RWPE1 (cell line): ENCODE data around the gene PTPN5.

Experiments
- CTCF ChIA-PET: fragments of 350-600 bp; sonication (Branson Sonifier 250); formaldehyde crosslinking; extraction: SDS; loops from one replicate; lab custom pipeline; 2021; lab: Yijun Ruan, JAX
- POLR2A ChIA-PET: fragments of 400-600 bp; formaldehyde crosslinking; extraction: SDS; loops from one replicate; lab custom pipeline; 2020; ENCODE audit warnings: antibody characterized with exemption; ENCODE audit not compliant: low non-redundant PET; lab: Yijun Ruan, JAX
- DNase-seq: peaks from one replicate; pipeline ENCODE4 v3.0.0; 2012; ENCODE audit warnings: low spot score
- H3K27ac ChIP-seq: fragments of 450-650 bp; 2 replicates; pipeline ENCODE4 v1.5.1; 2017
- TF ChIP-seq, protein P1 (sequence below): fragments of 450-650 bp; conservative IDR thresholded peaks from 2 replicates; pipeline ENCODE4 v1.5.1; 2017; ENCODE audit warnings: low read depth, mild to moderate bottlenecking

PTPN5 gene

DNA sequence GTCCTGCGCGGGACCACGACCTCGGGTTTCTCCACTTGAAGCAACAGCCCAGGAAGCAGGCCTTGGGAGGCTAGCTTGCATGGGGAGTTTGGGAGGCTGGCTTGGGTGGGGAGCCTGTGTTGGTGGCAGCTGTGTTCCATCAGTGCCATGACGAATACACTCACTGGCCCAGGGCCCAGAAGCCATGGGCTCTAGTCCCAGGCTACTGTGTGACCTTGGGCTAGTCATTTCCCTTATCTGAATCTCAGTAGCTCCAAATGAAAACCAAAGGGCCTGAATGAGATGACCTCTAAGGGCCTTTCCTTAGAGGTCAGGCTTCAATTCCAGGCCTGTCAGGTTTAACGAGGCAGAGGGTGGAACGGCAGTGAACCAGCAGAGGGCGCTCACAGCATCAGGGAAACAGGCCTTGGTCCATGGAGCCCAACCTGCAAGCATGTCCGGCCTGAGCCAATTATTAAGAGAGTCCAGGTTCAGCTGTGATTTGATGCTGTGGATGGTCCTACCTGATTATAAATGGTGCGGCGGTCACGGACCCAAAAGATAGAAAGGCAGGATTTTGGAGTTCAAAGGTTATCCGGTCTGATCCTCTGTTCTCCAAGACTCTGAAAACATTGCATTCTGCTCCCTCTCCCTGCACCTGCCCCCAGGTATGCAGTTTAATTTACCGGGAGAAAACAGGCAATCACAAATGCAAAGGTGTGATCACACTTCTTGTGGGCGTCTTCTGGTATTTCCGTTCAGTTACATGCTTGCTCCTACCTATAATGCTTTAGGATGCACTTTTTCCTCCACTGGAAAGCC is 15.9 kb downstream of the PTPN5 start:
- POLR2A ChIA-PET = no interaction called here
- no peak overlapping the region for H3K27ac ChIP-seq
- DNase-seq = peak; percentile 38
- CTCF ChIA-PET = interaction anchor here (0.6 to 1.0 kb wide), 7 partner anchors 11 to 414 kb away, joined by 3 read pairs; no protein-coding TSS in a partner anchor
- TF ChIP-seq, protein P1, sequence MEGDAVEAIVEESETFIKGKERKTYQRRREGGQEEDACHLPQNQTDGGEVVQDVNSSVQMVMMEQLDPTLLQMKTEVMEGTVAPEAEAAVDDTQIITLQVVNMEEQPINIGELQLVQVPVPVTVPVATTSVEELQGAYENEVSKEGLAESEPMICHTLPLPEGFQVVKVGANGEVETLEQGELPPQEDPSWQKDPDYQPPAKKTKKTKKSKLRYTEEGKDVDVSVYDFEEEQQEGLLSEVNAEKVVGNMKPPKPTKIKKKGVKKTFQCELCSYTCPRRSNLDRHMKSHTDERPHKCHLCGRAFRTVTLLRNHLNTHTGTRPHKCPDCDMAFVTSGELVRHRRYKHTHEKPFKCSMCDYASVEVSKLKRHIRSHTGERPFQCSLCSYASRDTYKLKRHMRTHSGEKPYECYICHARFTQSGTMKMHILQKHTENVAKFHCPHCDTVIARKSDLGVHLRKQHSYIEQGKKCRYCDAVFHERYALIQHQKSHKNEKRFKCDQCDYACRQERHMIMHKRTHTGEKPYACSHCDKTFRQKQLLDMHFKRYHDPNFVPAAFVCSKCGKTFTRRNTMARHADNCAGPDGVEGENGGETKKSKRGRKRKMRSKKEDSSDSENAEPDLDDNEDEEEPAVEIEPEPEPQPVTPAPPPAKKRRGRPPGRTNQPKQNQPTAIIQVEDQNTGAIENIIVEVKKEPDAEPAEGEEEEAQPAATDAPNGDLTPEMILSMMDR = peak; percentile 58

DNA sequence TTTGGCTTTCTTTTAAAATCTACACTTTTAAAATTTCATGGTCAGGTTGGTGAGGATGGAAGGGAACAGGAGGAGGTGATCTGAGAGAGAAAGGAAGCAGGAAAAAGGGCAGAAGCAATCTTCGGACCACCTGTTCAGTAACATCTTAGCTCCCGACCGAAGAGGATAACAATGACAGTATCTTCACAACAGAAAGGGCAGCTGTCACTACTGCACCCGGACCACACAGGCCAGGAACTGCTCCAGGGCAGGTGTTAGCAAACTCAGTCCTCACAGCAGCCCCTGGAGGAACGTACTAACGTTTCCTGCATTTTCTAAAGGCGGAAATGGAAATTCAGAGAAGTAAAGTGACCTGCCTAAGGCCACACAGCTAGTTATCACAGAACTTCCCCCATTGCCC is 16.8 kb downstream of the PTPN5 start:
- CTCF ChIA-PET = interaction anchor here (0.7 to 1.0 kb wide), 4 partner anchors 10 to 59 kb away, joined by 3 read pairs; no protein-coding TSS in a partner anchor
- no peak overlapping the region for H3K27ac ChIP-seq
- POLR2A ChIA-PET = no interaction called here
- DNase-seq = no peak
- TF ChIP-seq, protein P1 = no peak

DNA sequence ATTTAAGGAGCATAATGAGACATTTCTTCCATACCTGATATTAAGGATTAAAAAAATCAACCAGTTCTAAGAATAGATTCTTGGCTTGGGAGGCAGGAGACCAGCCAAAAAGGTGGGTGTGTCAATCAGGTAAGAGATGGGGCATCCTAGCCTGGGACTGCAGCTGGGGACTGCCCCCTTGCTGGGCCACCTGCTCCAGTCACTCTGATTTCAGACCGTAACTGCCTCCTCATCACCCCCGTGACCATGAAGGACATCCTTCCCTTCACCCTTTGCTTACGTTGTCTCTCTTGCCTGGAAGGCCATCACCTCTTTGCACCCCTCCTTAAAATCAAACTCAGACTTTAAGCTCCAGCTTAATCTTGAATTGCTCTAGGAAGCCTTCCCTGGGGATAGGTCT is 17.9 kb downstream of the PTPN5 start:
- no peak for DNase-seq
- POLR2A ChIA-PET = no interaction called here
- CTCF ChIA-PET = interaction anchor here (0.6 kb wide), 1 partner anchor 1021 kb away, joined by 4 read pairs; no protein-coding TSS in a partner anchor
- H3K27ac ChIP-seq = no peak overlapping the region
- TF ChIP-seq, protein P1 = no peak

DNA sequence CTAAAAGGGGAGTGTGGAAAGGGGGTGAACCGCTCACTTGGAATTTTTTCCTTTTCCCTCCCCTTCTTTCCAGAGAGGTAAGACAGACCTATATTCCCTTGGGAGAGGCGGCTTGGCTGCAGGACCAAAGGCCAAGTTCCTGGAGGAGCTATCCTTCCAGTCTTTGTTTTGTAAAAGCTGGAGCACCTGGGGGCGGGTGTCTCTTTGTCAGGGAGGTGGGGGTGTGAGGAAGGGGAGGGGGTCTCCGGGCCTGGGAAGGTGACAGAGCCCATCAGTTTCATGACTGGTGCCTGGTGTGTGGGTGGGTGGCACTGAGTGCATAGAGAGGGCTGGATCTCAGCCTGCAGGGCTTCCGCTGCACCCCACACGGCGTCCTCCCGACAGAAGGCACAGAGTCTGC is 18.5 kb downstream of the PTPN5 start:
- TF ChIP-seq, protein P1 = no peak
- CTCF ChIA-PET = interaction anchor here (0.6 kb wide), 2 partner anchors 292 to 1020 kb away, joined by 4 read pairs; no protein-coding TSS in a partner anchor
- no peak for DNase-seq
- H3K27ac ChIP-seq = no peak overlapping the region
- POLR2A ChIA-PET = interaction anchor here (0.6 kb wide), 1 partner anchor 17 kb away, joined by 4 read pairs; no protein-coding TSS in a partner anchor

DNA sequence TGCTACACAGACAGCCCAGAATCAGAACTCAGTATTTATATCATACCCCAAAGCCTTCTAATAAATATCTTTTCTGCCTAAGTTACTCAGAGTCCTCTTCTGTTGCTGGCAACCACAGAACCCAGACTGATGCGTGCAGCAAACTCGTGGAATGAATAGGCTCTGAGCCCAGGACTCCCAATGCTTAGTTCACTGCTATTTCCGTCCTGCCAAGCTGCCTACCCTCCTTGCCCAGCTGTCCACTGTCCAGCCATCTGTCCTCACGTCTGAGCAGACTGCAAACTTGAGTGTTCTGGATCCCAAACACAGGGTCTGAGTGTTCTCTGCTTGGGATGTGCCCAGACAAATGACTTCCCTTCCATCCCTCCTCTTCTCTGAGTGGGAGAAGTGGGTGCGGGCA is 19.4 kb downstream of the PTPN5 start:
- ChIA-PET CTCF (no interaction called here), POLR2A (no interaction called here)
- no peak for DNase-seq
- TF ChIP-seq, protein P1 = no peak
- H3K27ac ChIP-seq = no peak overlapping the region

DNA sequence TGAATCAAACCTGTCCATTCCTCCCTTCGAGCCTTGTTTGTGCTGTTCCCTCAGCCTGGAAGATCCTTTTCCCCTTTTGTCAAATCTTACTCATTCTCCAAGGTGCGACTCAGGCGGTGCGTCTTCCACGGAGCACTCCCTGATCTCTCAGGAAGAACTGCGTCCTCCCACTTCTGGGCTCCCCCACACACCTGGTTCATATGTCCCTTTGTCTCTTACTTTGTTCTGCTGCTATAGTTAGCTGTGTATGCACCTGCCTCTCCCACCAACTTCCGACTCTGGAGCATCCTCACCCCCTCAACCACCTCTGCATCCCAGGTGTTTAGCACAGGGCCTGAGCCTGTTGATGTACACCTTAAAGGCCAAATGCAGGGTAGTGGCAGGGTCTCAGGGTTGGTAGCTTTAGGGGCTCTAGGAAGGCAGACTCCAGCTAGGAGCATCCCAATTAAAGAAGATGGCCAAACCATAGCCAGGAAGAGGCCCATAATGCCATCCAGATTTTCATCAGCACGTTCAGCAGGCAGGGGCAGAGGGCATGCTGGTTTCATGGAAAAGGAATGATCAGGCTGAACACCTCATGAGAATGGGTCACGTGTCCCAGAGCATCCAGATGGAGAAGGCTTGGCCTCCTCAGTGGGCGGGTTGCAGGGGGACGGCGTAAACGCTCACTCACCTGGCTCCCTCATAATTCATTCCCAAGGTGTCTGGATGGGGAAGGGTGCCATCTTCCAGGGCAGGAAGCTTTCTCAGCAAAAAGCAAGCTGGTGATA is 20.1 kb downstream of the PTPN5 start:
- CTCF ChIA-PET = no interaction called here
- H3K27ac ChIP-seq = no peak overlapping the region
- POLR2A ChIA-PET = no interaction called here
- TF ChIP-seq, protein P1 = no peak
- no peak for DNase-seq
